PC-3 (cell line): ENCODE data around the gene CSF1.

Source experiments
- EZH2 ChIP-seq: fragments of 300-600 bp; sonication (generic); IDR thresholded peaks from one replicate; pipeline ENCODE4 v1.6.1; 2017; ENCODE audit warnings: antibody characterized with exemption, mild to moderate bottlenecking, low read length; ENCODE audit not compliant: unreplicated experiment
- EZH2phosphoT487 ChIP-seq: fragments of 300-600 bp; sonication (generic); IDR thresholded peaks from 2 replicates; pipeline ENCODE4 v1.6.1; 2018; ENCODE audit warnings: mild to moderate bottlenecking, antibody characterized with exemption, low read length, borderline replicate concordance
- TF ChIP-seq, protein P1 (sequence below): fragments of 300-600 bp; sonication (generic); conservative IDR thresholded peaks from 2 replicates; pipeline ENCODE4 v1.5.1; 2017; ENCODE audit warnings: antibody characterized with exemption, low read depth, mild to moderate bottlenecking, low read length

DNA sequence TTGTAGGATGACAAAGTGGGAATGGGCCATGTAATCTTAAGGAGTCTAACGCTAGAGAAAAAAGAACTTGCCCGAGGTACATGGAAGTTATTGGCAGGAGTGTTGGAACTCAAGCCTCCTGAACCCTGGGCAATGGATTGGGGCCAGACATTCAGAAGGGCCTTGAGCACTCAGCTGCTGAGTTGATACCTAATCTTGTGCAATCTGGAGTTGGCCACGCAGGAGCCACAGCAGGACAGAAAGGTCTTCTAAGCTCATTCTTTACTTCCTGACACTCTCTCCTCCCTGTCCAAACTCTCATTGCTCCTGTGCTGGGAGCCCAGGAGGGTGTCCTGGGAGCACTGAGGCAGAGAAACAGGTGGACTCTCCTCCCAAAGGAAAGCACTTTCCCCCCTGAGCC lies 25.1 kb upstream of the CSF1 start:
- TF ChIP-seq, protein P1, sequence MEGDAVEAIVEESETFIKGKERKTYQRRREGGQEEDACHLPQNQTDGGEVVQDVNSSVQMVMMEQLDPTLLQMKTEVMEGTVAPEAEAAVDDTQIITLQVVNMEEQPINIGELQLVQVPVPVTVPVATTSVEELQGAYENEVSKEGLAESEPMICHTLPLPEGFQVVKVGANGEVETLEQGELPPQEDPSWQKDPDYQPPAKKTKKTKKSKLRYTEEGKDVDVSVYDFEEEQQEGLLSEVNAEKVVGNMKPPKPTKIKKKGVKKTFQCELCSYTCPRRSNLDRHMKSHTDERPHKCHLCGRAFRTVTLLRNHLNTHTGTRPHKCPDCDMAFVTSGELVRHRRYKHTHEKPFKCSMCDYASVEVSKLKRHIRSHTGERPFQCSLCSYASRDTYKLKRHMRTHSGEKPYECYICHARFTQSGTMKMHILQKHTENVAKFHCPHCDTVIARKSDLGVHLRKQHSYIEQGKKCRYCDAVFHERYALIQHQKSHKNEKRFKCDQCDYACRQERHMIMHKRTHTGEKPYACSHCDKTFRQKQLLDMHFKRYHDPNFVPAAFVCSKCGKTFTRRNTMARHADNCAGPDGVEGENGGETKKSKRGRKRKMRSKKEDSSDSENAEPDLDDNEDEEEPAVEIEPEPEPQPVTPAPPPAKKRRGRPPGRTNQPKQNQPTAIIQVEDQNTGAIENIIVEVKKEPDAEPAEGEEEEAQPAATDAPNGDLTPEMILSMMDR = no peak
- no peak for TF ChIP-seq EZH2
- no peak for TF ChIP-seq EZH2phosphoT487
